ENCODE measurements around the gene NEGR1.

NEGR1 gene

DNA sequence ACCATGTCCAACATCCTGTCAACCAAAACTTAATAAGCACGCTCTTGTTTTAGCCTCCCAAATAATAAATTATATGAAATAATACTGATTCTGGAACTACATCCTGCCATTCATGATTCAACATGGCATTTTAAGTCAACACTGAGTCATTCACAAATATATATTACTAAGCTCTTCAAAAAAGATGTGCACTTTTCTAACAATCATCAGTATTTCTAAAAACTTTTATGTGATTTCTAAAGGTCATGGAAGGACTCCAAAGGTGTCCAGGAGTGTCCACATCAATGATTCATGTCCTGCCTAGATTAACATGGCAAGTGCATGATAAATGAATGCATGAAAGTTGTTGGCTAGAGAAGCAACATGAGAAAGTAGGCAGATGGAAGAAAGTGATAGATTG is 51.6 kb downstream of the NEGR1 start:
- DNase-seq (ENCODE audit: low spot score), result no peak

DNA sequence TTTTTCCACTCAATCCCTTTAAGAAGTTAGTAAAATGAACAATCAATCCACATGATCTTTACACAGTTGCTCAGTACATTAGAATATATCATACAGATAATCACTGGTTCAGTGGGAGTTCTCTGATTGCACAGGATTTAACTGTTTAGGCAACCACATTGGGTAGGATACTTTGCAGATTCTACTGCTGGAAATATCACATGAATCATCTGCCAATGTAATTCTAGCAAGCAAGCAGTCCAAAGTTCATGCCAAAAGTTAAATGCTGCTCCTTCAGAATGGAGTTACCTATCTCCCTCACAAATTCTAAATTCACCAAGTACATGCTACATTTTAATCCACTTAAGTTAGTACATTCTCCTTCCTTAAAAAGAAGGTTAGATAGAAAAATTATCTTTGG is 52.4 kb downstream of the NEGR1 start:
- DNase-seq (ENCODE audit: low spot score), result no peak

DNA sequence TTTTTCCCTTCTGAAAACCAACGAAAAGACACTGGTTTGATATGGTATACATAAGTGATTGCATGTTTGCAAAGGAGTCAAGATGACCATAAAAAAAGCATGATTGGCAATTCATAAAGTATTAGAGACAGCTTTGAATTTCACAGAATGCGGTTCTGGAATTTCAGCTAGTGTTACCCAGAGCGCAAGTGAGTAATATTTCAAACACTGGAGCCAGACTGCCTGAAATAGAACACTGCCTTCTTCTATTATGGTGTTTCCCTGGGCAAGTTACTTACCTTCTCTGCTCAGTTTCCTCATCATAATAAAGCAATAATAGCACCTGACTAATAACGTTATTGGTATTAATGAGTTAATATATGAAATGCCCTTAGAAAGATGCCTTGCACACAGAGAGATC is 54.7 kb downstream of the NEGR1 start:
- peak; percentile 14 for DNase-seq (ENCODE audit: low spot score)

DNA sequence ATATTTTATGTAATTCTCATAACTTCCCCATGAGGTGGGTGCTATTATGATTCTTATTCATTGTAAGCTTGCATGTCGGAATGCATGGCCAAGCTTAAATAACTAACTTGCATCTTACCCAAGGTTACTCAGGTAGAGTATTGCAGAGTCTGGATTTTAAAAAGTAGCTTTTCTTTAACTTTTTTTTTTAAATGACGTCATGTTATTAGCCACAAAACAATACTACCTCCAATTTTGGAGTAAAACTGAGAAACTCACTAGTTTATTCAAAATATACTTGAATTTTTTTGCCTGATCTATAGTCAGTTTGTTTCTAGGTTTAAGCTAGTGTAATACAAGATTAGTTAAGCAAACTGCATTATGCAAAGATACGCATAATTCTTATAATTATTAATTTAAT is 57.8 kb downstream of the NEGR1 start:
- DNase-seq (ENCODE audit: low spot score), result no peak

DNA sequence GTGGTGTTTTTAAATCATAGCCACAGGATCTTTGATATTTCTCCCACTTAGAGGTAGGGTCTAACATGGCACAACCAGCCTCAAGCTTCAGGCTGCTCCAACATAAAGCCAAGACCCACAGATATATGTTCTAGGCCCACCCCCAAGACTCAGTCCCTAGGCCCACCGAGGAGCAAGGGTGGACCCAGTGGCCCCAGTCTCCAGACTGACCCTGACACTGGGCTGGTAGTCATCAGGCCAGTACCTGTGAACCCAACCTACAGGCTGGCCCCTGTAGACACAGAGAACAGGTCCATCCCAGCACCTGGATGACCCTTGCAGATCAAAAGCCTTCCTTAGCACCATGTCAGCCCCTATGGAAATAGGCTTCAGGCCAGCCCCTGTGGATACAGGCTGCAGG is 60.5 kb downstream of the NEGR1 start:
- no peak for DNase-seq (ENCODE audit: low spot score)

DNA sequence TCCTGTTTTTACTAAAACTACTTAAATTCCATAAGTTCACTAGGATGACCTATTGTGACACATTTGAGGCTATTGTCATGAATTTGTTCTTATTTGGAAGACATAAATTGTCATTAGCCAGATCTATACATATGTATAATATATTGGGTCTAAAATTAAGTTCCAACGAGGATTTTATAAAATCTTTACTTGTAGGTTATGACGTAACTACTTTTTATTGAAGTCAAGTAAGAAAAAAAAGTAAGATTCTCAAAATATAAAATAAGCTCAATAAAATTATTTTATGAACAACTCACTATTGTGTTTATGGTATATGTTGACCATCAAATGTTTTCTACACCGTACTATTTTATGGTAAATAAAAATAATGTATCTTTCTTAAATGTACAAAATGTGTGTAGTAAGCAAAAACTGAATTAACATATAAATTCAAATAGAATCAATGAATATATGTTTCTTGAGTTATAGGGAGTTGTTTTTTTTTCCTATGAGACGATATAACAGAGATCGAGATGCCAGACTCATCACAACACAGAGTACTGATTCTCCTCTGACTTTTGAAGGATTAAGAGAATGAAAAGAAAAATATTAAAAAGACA is 64.1 kb downstream of the NEGR1 start:
- no peak for DNase-seq (ENCODE audit: low spot score)

DNA sequence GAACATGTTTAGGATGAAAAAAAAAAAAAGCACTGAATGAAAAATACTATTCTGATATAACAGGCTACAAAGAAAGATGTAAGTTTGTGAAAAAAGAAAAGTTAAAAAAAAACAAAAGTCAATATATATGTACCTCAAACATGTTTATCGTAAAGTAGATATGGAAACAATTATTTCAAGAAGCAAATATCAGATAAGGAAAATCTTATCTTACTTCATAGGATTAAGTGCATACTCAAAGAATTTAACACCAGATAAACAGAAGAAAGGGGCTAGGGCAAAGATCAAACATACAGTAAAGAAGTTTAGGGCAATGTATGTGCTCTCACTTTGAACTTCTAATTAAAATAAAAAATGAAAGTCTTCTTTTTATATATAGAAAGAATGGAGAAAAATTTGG is 75.3 kb downstream of the NEGR1 start:
- no peak for DNase-seq (ENCODE audit: low spot score)

DNA sequence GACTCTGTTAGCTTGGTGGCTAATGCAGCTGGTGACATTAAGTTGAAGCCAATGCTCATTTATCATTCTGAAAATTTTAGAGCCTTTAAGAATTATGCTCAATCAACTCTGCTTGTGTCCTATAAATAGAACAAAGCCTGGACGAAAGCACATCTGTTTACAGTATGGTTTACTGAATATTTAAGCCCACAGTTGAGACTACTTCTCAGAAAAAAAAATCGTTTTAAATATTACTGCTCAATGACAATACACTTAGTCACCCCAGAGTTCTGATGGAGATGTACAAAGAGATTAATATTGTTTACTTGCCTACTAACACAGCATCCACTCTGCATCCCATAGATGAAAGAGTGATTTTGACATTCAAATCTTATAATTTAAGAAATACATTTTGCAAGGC is 79.6 kb downstream of the NEGR1 start:
- DNase-seq (ENCODE audit: low spot score), result no peak

DNA sequence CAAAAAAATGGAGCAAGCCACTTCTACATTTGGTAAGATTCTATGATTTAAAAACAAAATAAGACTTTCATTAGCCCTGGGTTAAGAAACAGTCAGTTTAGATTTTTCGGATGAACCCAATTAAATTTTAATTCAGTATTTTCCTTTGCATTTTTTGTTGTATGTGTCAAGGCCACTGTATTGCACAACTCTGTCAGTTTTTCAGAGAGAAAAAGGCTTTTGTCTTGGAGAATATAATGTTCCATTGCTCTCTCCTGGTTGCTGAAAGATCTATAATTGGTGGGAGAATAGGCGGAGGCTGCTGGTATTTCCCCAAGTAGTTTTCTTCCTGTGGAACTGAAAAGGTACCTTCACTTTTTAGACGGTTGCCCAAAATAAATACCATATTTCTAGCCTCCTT is 84.6 kb downstream of the NEGR1 start:
- DNase-seq (ENCODE audit: low spot score), result no peak

DNA sequence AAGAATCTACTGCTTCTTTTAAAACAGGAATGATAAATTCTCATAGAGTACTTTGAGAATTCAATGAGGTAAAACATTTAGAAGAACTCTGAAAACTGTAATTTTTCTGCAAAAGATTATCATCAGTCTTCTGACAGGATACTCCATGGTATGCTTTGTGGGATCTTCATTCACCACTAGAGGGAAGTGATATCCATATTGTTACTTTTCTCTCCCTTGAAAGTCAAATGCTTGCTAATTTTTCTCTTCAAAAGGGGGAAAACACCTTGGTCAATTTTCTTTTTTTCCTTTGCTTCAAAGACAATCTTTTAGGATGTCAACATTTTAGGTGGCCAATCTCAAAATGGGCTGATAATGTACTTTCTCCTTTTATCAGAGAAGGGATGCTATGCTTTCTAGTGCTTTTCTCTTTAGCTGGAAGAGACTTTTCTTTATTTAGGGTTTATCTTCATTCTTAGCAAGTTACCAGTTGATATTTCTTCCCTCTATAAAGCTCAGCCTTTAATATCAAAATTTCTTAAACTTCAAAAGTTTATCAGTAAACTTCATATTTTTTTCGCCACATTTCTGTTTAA is 95.5 kb downstream of the NEGR1 start:
- peak; percentile 31 for DNase-seq (ENCODE audit: low spot score)

DNA sequence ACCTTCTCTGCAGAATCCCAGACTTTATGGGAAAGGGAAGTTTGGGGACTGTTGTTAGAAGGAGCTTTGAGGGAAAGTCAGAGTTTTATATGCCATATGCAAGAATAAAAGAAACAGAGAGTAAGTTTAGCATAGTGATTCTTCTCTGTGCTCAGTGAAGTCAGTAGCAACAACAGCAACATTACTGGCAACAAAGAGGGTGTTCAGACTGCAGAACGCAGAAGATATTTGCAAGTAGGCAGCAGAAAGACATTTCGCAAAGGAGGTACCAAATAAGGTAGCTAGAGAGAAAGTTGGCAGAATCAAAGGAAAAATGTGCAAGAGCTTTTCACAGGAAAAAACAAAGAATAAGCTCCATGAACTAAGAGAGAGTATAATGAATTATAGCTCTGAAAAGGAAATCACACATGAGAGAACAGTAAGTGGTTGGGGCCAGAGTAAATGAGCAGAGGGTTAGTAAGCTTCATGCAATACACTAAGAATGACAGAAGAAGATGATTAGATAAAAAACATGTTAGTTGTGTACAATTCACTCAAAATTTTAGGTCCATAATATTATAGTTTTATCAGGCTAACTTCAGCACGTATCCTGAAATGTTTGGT is 98.1 kb downstream of the NEGR1 start:
- peak; percentile 22 for DNase-seq (ENCODE audit: low spot score)

DNA sequence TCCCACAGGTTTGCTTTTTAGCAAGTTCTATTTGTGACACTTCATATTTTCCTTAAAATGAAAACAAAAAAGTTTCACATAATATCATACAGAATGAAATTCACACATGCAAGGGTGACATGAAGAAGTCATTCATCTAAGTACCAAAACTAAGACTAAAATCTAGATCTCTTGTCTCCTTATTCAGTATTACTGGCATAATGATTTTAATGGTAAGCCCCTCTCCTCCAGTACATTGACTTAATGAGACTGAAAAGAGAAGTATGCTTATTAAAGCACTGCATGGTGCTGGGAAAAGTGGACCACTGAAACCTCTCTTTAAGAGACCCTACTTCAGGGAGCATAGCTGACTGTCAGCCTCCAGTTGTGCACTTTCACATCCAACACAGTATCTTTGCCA is 99.5 kb downstream of the NEGR1 start:
- DNase-seq (ENCODE audit: low spot score), result no peak

DNA sequence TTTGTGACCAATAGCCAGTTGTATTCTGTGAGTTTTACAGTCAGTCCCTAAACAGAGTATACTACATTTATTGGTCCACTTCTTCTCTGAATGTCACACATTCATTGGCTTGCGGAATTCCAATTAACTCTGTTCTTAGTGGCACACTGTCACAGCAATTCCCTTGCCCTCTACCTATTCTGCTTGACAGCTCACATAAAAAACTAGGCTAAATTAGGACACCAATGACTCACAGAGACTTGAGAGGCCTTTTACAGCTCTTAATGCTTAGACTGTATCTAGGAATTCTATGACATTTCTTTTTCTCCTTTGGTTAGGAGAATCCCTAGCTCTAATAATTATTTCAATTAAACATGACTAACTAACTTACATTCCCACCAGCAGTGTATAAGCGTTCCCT is 104.1 kb downstream of the NEGR1 start:
- DNase-seq (ENCODE audit: low spot score), result no peak

DNA sequence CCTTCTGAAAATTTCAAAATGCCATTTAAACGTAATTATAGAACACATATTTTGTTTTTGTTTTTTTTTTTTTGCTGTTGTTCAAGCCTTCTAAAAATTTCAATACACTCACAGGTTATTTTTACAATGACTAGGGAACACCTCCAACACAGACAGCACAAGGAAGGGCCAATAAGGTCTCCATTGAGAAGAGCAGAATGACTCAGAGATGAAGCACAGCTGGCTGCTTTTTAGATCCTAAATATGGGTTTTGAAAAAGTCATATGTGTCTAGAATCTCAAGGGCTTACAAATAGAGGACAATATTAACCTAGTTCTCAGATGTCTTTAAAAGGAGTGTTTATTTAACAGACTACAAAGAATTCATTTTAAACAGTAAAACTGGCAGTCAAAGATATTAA is 104.6 kb downstream of the NEGR1 start:
- no peak for DNase-seq (ENCODE audit: low spot score)

DNA sequence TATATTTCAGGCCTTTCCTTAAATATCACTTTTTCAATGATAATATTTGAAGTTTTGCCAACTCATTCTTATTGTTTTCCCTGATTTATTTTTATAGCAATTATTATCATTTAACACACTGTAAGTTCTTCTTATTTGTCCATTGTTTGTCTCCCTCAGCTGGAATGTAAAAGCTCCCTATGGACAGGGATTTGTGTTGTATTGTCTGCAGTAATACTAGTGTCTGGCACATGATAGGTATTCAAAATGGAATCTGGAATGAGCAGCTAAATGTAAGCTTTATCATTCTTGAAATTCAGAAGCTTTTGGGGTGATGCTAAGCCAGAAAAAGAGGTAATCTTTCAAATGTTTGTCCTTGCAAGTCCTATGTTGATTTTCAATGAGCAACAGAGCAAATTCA is 112.1 kb downstream of the NEGR1 start:
- no peak for DNase-seq (ENCODE audit: low spot score)

DNA sequence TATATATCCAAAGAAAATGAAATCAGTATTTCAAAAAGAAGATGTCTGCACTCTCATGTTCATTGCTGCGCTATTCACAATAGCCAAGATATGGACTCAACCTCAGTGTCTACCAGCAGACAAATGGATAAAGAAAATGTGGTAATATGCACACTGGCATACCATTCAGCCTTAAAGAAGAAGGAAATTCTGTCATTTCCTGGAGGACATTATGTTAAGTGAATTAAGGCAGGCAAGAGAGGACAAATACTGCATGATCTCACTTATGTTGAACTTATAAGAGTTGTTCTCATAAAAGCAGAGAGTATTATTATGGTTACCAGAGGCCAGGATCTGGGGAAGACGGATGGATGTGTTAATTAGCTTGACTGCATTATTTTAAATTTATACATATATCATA is 115.9 kb downstream of the NEGR1 start:
- no peak for DNase-seq (ENCODE audit: low spot score)

DNA sequence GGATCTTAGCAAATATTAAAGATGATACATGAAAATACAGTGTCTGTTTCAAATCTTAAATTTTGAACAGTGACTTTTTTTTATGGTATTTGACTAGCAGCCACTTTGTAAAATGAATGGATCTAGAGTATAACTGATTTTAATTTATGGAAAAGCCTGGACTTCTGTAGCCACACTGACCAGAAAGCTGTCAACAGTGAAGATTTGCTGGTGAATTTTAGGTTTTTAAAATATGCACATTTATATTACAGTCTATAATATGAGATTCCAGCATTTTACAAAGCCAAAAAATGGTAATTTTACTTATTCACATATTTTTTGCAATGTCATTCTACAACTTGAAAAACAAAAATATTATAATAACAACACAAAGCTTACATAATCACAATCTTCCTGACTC is 131.8 kb downstream of the NEGR1 start:
- no peak for DNase-seq (ENCODE audit: low spot score)

DNA sequence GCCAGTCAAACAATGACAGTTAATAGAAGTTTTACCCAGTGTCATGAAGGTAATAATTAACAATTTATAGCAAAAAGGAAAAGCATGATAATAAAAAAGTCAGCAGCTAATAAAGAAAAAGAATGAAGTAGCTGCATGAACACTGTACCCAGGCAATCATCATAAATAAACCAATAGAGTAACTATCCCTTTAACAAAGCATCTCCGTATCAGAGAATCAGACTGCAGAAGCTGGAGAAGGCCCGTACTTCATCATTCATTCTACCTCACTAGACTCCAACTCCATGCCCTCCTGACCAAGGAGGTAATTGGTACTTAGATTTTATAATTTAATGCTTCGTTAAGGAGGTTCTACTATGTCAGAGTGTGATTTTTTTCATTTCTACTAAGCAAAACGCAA is 140.5 kb downstream of the NEGR1 start:
- no peak for DNase-seq (ENCODE audit: low spot score)

DNA sequence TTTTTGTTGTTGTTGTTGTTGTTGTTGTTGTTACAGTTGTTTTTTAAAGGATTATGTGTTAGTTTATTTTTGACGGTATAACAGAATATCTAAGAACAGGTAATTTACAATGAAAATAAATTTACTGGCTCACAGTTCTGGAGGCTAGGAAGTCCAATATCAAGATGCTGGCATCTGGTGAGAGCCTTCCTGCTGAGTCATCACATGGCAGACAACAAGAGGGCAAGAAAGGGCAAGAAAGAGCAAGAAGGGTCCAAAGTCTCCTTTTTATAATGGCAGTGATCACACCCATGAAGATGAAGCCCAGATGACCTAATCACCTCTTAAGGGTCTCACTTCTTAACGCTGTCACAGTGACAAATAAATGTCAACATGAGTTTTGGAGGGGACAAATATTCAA is 142.1 kb downstream of the NEGR1 start:
- DNase-seq (ENCODE audit: low spot score), result no peak

DNA sequence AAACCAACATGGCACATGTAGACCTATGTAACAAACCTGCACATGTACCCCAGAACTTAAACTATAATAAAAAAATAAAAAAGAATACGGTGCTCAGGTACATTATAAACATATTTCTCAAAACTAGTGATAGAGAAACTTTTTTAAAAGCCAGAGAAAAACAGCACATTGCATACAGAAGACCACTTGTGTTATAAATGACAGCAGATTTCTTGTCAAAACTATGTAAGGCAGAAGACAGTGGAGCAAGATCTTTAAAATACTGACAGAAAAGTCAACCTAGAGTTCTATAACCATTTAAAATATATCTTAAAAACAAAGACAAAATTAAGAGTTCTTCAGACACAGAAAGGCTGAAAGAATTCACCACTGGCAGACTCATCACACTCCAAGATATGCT is 144.7 kb downstream of the NEGR1 start:
- DNase-seq (ENCODE audit: low spot score), result no peak

DNA sequence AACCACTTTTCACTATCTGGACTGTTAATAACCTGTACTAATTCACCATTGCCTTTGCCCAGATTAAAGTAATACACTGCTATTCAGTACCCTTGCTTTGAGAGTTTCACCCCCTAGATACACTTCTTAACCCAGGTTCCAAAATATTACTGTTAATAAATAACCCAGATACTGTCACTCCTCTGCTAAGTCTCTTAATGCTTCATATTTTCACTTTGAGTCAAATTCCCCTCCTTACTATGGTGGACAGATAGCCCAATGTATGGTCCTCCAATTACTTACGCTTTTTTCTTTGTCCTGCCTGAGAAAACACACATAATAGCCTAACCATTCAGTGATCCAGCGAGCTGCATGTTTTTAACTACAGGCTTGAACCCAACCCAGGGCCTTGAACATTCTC is 152.5 kb downstream of the NEGR1 start:
- DNase-seq (ENCODE audit: low spot score), result no peak

DNA sequence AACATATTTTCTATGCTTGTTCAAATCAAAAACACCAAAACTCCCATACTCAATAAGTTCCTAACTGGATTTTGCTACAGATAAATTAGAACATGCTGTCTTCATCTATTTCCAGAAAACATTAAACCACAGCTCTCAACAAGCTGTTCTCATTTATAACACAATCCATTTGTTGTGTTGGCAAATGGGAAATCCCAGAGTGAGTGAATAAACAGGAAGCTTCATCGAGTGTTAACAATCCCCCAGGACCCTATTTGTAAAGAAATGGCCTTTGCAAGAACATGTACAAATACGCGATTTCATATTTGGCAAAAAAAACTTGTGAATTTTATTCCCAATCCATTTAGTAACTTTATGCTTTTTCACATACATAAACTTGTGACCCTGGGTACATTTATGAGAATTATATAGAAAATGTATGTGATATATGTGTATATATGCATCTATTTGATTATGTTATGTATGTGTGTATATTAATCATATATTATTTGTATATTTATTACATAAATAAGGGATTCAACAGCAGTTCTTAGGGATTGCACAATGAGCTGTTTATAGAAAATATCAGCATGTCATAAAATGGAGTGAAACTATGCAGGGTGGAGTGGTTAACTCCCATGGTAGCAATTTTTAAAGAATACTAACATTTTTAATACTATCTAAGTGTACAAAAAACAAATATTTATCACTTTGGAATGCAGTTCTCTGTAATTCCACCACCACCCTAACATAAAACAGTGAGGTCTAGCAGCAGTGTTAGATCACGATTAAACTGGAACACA is 160.0 kb downstream of the NEGR1 start:
- DNase-seq (ENCODE audit: low spot score), result peak; percentile 25

DNA sequence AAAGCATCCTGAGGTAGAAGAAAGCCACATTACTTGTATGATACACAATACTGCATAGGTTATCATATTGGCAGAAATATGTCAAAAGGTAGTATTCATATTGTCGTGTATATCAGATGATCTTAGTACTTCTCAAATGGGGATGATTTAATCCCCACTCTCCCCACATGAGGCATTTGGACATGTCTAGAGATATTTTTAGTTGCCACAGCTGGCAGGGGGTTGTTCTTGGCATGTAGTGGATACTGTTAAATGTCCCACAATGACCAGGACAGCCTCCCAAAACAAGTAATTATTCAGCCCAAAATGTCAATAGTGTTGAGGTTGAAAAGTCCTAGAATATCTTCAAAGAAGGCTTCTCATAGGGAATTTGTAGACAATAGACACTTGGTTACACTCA is 162.8 kb downstream of the NEGR1 start:
- DNase-seq (ENCODE audit: low spot score), result no peak
